ENCODE data around the gene BPI.
A peak's percentile ranks its signal among the peaks of the same experiment; 100 is the strongest.

The BPI gene

GRCh38 chr20:38299963-38300362 lies 4.0 kb upstream of the BPI start:
- Histone ChIP-seq H3K4me3 (ENCODE audit: low read depth in 1 of 2, low read length in 1 of 2) (peak overlapping the region in 1 of 2 experiments; percentile 26), H3K27ac (peak overlapping the region; percentile 84), H3K36me3 (no peaks in the 10 kb centered on the region), H3K4me1 (ENCODE audit: control insufficient read depth in 1 of 2, insufficient read depth in 1 of 2, low read depth in 1 of 2, low read length in 1 of 2) (peaks cover 98 to 99% of the 10 kb centered on the region in 2 experiments), H3K27me3 (no peaks in the 10 kb centered on the region), H3K9me3 (no peaks in the 10 kb centered on the region)
- no peak for TF ChIP-seq CTCF (IDR thresholded peaks at IDR 0.05)

DNA sequence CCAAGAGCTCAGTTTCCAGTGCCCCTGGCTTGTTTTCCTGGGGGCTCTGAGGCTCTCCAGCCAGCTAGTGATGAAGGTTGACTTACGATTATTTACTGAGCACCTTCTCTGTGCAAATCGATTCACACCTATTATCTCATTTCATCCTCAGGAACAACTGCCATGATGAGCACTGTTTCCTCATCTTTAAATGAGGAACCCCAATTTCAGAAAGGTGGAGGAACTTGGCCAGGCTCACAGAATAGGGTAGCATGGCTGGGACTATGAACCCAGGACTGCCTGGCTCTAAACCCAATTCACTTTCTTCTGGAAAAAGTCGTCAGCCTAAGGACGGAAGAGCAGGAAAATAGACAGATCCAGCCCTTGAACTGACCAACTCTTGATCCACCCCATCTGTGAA lies 3.5 kb upstream of the BPI start:
- peak overlapping the region in 1 of 2 experiments; percentile 26 for H3K4me3 ChIP-seq (ENCODE audit: low read depth in 1 of 2, low read length in 1 of 2)
- peak overlapping the region; percentile 84 for H3K27ac ChIP-seq
- no peak for TF ChIP-seq CTCF (IDR thresholded peaks at IDR 0.05)
- no peaks in the 10 kb centered on the region for H3K9me3 ChIP-seq
- no peaks in the 10 kb centered on the region for H3K27me3 ChIP-seq
- no peaks in the 10 kb centered on the region for H3K36me3 ChIP-seq
- H3K4me1 ChIP-seq (ENCODE audit: control insufficient read depth in 1 of 2, insufficient read depth in 1 of 2, low read depth in 1 of 2, low read length in 1 of 2) = peaks cover 98 to 99% of the 10 kb centered on the region in 2 experiments

GRCh38 chr20:38301309-38301708 lies 2.6 kb upstream of the BPI start:
- Histone ChIP-seq H3K9me3 (no peaks in the 10 kb centered on the region), H3K4me1 (ENCODE audit: control insufficient read depth in 1 of 2, insufficient read depth in 1 of 2, low read depth in 1 of 2, low read length in 1 of 2) (peaks cover 98 to 99% of the 10 kb centered on the region in 2 experiments), H3K27ac (peak overlapping the region; percentile 84), H3K4me3 (ENCODE audit: low read depth in 1 of 2, low read length in 1 of 2) (no peak overlapping the region), H3K36me3 (no peaks in the 10 kb centered on the region), H3K27me3 (no peaks in the 10 kb centered on the region)
- no peak for TF ChIP-seq CTCF (IDR thresholded peaks at IDR 0.05)

DNA sequence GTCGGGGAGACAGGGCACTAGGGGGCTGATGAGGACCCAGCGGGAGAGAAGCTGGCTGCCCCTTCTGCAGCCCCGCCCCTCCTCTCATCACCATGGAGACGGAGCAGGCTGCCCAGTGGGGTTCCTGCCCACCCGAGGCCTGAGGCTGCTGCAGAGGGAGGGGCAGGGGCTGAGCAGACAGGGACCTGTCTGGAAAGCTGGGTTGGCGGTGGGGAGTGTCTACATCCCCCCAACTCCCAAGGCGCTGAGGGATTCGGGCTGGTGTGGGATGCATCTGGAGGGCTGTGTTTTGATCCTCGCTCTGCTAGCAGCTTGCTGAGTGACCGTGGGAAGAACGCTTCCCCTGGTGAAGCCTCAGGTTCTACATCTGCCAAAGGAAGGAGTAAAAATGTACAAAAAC lies 1.2 kb upstream of the BPI start:
- Histone ChIP-seq H3K27ac (peak overlapping the region; percentile 85), H3K27me3 (no peaks in the 10 kb centered on the region), H3K36me3 (no peaks in the 10 kb centered on the region), H3K4me1 (ENCODE audit: control insufficient read depth in 1 of 2, insufficient read depth in 1 of 2, low read depth in 1 of 2, low read length in 1 of 2) (peaks cover 98 to 99% of the 10 kb centered on the region in 2 experiments), H3K9me3 (no peaks in the 10 kb centered on the region), H3K4me3 (ENCODE audit: low read depth in 1 of 2, low read length in 1 of 2) (no peak overlapping the region)
- no peak for TF ChIP-seq CTCF (IDR thresholded peaks at IDR 0.05)

- TF ChIP-seq CTCF (IDR thresholded peaks at IDR 0.05) = peak; percentile 82
- Histone ChIP-seq H3K4me1 (ENCODE audit: control insufficient read depth in 1 of 2, insufficient read depth in 1 of 2, low read depth in 1 of 2, low read length in 1 of 2) (peaks cover 82 to 83% of the 10 kb centered on the region in 2 experiments), H3K4me3 (ENCODE audit: low read depth in 1 of 2, low read length in 1 of 2) (peak overlapping the region; percentile 58 to 61), H3K9me3 (no peaks in the 10 kb centered on the region), H3K36me3 (peaks cover 21% of the 10 kb centered on the region), H3K27me3 (no peaks in the 10 kb centered on the region), H3K27ac (peak overlapping the region; percentile 85)
Observed at GRCh38 chr20:38304845-38305447, 990 bp downstream of the BPI start.
